Measurements from ENCODE around the gene DUXB. TPM values are rescaled to one million over a fixed set of nuclear protein-coding genes. Genes with fewer than 3 reads are reported as not detected.

Gene DUXB
- total and polyA plus RNA-seq, 2 of the 13 experiments (the other 11 are each of a cell fraction or from before 2014, with no cell fraction given) = not detected

DNA sequence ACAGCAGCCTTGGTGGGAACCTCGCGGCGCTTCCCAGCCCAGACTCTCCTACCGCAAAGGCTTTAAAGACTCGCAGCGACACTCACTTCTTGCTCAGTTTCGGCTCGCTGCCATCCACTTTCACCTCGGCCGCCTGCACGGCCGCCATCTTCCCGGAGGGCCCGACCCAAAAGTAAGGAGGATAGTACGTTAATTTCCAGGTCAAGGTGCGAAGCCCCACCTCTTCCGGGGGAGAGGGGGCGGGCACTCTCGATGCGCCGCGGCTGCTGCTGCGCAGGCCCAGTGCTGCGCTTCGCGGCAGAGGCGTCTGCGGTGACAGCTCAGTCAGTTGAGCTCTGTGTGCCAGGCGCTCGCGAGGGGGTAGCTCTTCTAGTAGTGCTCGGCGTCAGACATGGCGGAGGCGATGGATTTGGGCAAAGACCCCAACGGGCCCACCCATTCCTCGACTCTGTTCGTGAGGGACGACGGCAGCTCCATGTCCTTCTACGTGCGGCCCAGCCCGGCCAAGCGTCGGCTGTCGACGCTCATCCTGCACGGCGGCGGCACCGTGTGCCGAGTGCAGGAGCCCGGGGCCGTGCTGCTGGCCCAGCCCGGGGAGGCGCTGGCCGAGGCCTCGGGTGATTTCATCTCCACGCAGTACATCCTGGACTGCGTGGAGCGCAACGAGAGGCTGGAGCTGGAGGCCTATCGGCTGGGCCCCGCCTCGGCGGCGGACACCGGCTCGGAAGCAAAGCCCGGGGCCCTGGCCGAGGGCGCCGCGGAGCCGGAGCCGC lies 53.6 kb downstream of the DUXB start, which contains the start of the genes KARS1 and TERF2IP (continued):
- TF ChIP-seq PAWR (CRISPR knock-in tag; IDR thresholded peaks at IDR 0.05; ENCODE audit: borderline replicate concordance) (no peak), SALL2 (CRISPR knock-in tag; IDR thresholded peaks at IDR 0.05) (peak; percentile 63), PHB2 (IDR thresholded peaks at IDR 0.05; ENCODE audit: partially characterized antibody) (no peak), ZNF749 (CRISPR knock-in tag; IDR thresholded peaks at IDR 0.05; ENCODE audit: borderline replicate concordance) (peak; percentile 85; the same call in 1 of the 2 replicates), PPARG (CRISPR knock-in tag; conservative IDR thresholded peaks at IDR 0.05) (peak; percentile 35), KAT7 (CRISPR knock-in tag; IDR thresholded peaks at IDR 0.05; ENCODE audit: borderline replicate concordance) (0 out of 2 replicates have a peak, but pooled peaks have one; percentile 76), ZNF367 (CRISPR knock-in tag; IDR thresholded peaks at IDR 0.05; ENCODE audit: borderline replicate concordance) (peak; percentile 18; the same call in 1 of the 2 replicates), NFYB (CRISPR knock-in tag; IDR thresholded peaks at IDR 0.05) (0 out of 2 replicates have a peak, but pooled peaks have one; percentile 34), KDM2A (CRISPR knock-in tag; IDR thresholded peaks at IDR 0.05; ENCODE audit: borderline replicate concordance, low read depth) (peak; percentile 89), KAT2B (IDR thresholded peaks at IDR 0.05; ENCODE audit: borderline replicate concordance, low read depth, low read length) (no peak), ZNF224 (CRISPR knock-in tag; IDR thresholded peaks at IDR 0.05) (peak; percentile 96), ZNF232 (CRISPR knock-in tag; IDR thresholded peaks at IDR 0.05; ENCODE audit: borderline replicate concordance) (0 out of 2 replicates have a peak, but pooled peaks have one; percentile 61), HDAC6 (IDR thresholded peaks at IDR 0.05; ENCODE audit: low read depth, low read length) (no peak), MXD4 (CRISPR knock-in tag; IDR thresholded peaks at IDR 0.05) (peak; percentile 90), TARDBP (CRISPR knock-in tag; IDR thresholded peaks at IDR 0.05) (peak; percentile 17; the same call in 1 of the 2 replicates)
- TF ChIP-seq, protein P1, sequence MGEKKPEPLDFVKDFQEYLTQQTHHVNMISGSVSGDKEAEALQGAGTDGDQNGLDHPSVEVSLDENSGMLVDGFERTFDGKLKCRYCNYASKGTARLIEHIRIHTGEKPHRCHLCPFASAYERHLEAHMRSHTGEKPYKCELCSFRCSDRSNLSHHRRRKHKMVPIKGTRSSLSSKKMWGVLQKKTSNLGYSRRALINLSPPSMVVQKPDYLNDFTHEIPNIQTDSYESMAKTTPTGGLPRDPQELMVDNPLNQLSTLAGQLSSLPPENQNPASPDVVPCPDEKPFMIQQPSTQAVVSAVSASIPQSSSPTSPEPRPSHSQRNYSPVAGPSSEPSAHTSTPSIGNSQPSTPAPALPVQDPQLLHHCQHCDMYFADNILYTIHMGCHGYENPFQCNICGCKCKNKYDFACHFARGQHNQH (CRISPR knock-in tag; IDR thresholded peaks at IDR 0.05) = peak; percentile 93
- TF ChIP-seq, protein P2, sequence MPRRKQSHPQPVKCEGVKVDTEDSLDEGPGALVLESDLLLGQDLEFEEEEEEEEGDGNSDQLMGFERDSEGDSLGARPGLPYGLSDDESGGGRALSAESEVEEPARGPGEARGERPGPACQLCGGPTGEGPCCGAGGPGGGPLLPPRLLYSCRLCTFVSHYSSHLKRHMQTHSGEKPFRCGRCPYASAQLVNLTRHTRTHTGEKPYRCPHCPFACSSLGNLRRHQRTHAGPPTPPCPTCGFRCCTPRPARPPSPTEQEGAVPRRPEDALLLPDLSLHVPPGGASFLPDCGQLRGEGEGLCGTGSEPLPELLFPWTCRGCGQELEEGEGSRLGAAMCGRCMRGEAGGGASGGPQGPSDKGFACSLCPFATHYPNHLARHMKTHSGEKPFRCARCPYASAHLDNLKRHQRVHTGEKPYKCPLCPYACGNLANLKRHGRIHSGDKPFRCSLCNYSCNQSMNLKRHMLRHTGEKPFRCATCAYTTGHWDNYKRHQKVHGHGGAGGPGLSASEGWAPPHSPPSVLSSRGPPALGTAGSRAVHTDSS (CRISPR knock-in tag; conservative IDR thresholded peaks at IDR 0.05) = 0 out of 2 replicates have a peak, but pooled peaks have one; percentile 74
- TF ChIP-seq, protein P3, sequence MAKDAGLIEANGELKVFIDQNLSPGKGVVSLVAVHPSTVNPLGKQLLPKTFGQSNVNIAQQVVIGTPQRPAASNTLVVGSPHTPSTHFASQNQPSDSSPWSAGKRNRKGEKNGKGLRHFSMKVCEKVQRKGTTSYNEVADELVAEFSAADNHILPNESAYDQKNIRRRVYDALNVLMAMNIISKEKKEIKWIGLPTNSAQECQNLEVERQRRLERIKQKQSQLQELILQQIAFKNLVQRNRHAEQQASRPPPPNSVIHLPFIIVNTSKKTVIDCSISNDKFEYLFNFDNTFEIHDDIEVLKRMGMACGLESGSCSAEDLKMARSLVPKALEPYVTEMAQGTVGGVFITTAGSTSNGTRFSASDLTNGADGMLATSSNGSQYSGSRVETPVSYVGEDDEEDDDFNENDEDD (CRISPR knock-in tag; IDR thresholded peaks at IDR 0.05; ENCODE audit: borderline replicate concordance) = peak; percentile 42; the same call in 1 of the 2 replicates
- TF ChIP-seq, protein P4, sequence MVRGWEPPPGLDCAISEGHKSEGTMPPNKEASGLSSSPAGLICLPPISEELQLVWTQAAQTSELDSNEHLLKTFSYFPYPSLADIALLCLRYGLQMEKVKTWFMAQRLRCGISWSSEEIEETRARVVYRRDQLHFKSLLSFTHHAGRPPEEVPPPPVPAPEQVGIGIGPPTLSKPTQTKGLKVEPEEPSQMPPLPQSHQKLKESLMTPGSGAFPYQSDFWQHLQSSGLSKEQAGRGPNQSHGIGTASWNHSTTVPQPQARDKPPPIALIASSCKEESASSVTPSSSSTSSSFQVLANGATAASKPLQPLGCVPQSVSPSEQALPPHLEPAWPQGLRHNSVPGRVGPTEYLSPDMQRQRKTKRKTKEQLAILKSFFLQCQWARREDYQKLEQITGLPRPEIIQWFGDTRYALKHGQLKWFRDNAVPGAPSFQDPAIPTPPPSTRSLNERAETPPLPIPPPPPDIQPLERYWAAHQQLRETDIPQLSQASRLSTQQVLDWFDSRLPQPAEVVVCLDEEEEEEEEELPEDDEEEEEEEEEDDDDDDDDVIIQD (CRISPR knock-in tag; IDR thresholded peaks at IDR 0.05; ENCODE audit: low read depth) = no peak
- TF ChIP-seq, protein P5, sequence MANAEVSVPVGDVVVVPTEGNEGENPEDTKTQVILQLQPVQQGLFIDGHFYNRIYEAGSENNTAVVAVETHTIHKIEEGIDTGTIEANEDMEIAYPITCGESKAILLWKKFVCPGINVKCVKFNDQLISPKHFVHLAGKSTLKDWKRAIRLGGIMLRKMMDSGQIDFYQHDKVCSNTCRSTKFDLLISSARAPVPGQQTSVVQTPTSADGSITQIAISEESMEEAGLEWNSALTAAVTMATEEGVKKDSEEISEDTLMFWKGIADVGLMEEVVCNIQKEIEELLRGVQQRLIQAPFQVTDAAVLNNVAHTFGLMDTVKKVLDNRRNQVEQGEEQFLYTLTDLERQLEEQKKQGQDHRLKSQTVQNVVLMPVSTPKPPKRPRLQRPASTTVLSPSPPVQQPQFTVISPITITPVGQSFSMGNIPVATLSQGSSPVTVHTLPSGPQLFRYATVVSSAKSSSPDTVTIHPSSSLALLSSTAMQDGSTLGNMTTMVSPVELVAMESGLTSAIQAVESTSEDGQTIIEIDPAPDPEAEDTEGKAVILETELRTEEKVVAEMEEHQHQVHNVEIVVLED (CRISPR knock-in tag; IDR thresholded peaks at IDR 0.05; ENCODE audit: borderline replicate concordance) = peak; percentile 81
- TF ChIP-seq, protein P6, sequence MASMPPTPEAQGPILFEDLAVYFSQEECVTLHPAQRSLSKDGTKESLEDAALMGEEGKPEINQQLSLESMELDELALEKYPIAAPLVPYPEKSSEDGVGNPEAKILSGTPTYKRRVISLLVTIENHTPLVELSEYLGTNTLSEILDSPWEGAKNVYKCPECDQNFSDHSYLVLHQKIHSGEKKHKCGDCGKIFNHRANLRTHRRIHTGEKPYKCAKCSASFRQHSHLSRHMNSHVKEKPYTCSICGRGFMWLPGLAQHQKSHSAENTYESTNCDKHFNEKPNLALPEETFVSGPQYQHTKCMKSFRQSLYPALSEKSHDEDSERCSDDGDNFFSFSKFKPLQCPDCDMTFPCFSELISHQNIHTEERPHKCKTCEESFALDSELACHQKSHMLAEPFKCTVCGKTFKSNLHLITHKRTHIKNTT (CRISPR knock-in tag; IDR thresholded peaks at IDR 0.05) = no peak
